K562 (cell line): ENCODE data around the gene SLC39A11. TPM values are rescaled to one million over a fixed set of nuclear protein-coding genes. Genes with fewer than 3 reads are reported as not detected.

Experiments
- ATAC-seq: fragments of 200-7000 bp; cut with Tn5 transposase; 3 replicates; pipeline ENCODE4 v1.9.1; 2020; ENCODE audit warnings: moderate library complexity
- BruUV-seq: library from RNA; stranded (reverse); fragments of 400-500 nt; replicated peaks from 2 replicates; lab custom pipeline; 2021; lab: Mats Ljungman, UMichigan
- CTCF ChIA-PET: fragments of 300-600 bp; formaldehyde crosslinking; extraction: SDS; loops from one replicate; lab custom pipeline; 2021; ENCODE audit warnings: low intra/inter-chr PET ratio; lab: Yijun Ruan, JAX
- POLR2A ChIA-PET: fragments of 300-600, 350-650 bp; sonication (Branson Sonifier 250); formaldehyde crosslinking; extraction: SDS; loops from one replicate; lab custom pipeline; 2021; ENCODE audit warnings: antibody characterized with exemption, inconsistent platforms; lab: Yijun Ruan, JAX
- DNase-seq, 4 experiments: peaks; one replicate each; pipeline versions ENCODE4 v3.0.0 to v3.0.0-alpha.2; 2011 to 2018; ENCODE audit warnings: low spot score in 3 of 4, mixed read lengths in 3 of 4; ENCODE audit errors: extremely low read depth in 1 of 4
- FAIRE-seq: peaks from 2 replicates; lab custom pipeline; 2011; peaks lifted over from hg19 to GRCh38; lab: Jason Lieb, UNC
- H2AFZ ChIP-seq: 2 replicates; pipeline ENCODE4 v1.6.0; 2011; ENCODE audit warnings: low read depth, low read length, control low read depth, inconsistent platforms
- H3K27ac ChIP-seq: fragments of 200-600 bp; 3 replicates; pipeline ENCODE4 v1.8.0; 2011; ENCODE audit warnings: low read depth, mild to moderate bottlenecking, control low read depth, inconsistent platforms, low read length, moderate library complexity, mixed read lengths; ENCODE audit errors: extremely low read depth
- H3K27me3 ChIP-seq, 2 experiments: fragments of 300-600 bp in 1 of 2; 2 replicates in 1 of 2; 3 replicates in 1 of 2; pipeline versions ENCODE4 v1.6.0 to v1.8.0; 2011; ENCODE audit warnings: inconsistent platforms in 2 of 2, low read length in 2 of 2, mild to moderate bottlenecking in 1 of 2, mixed read lengths in 1 of 2, moderate library complexity in 1 of 2; ENCODE audit not compliant: control insufficient read depth in 2 of 2, insufficient read depth in 2 of 2
- H3K36me3 ChIP-seq: fragments of 300-600 bp; 3 replicates; pipeline ENCODE4 v1.8.0; 2011; ENCODE audit warnings: mild to moderate bottlenecking, low read length, inconsistent platforms; ENCODE audit not compliant: control insufficient read depth, insufficient read depth
- H3K4me1 ChIP-seq, 2 experiments: fragments of 200-600 bp in 1 of 2; replicated peaks in 1 of 2; 2 replicates in 1 of 2; 3 replicates in 1 of 2; pipeline versions ENCODE4 v1.5.1 to v1.8.0; 2011; ENCODE audit warnings: inconsistent platforms in 2 of 2, low read length in 2 of 2, mild to moderate bottlenecking in 1 of 2, mixed read lengths in 1 of 2, moderate library complexity in 1 of 2; ENCODE audit not compliant: control insufficient read depth in 2 of 2, insufficient read depth in 2 of 2
- H3K4me2 ChIP-seq: 2 replicates; pipeline ENCODE4 v1.6.1; 2011; ENCODE audit warnings: low read length, control low read depth, inconsistent platforms, mixed read lengths; ENCODE audit not compliant: insufficient read depth
- H3K4me3 ChIP-seq: fragments of 200-600 bp; sonication (generic), shearing (Covaris generic); 2 replicates; pipeline ENCODE4 v1.5.1; 2016; ENCODE audit warnings: control low read depth, inconsistent platforms
- H3K79me2 ChIP-seq: fragments of 200-600 bp; 3 replicates; pipeline ENCODE4 v1.8.0; 2011; ENCODE audit warnings: low read length, inconsistent platforms; ENCODE audit not compliant: control insufficient read depth, insufficient read depth
- H3K9ac ChIP-seq, 2 experiments: 2 replicates each; pipeline versions ENCODE4 v1.6.0 to v1.6.1; 2011; ENCODE audit warnings: low read depth in 2 of 2, low read length in 2 of 2, control low read depth in 1 of 2, inconsistent platforms in 1 of 2, mild to moderate bottlenecking in 1 of 2, mixed read lengths in 1 of 2; ENCODE audit not compliant: insufficient read depth in 1 of 2
- H3K9me1 ChIP-seq: one replicate; pipeline ENCODE4 v1.6.0; 2011; ENCODE audit warnings: inconsistent platforms, mild to moderate bottlenecking, low read length, moderate library complexity; ENCODE audit not compliant: control insufficient read depth, insufficient read depth
- H3K9me3 ChIP-seq: replicated peaks from 2 replicates; pipeline ENCODE4 v1.5.1; 2011; ENCODE audit warnings: low read depth, low read length, inconsistent platforms; ENCODE audit not compliant: control insufficient read depth, insufficient read depth
- H4K20me1 ChIP-seq: replicated peaks from 2 replicates; pipeline ENCODE4 v1.6.1; 2011; ENCODE audit warnings: low read length, inconsistent platforms, mixed read lengths; ENCODE audit not compliant: control insufficient read depth, insufficient read depth
- BRD4 ChIP-seq: fragments of 200-600 bp; sonication (generic); IDR thresholded peaks from 2 replicates; pipeline ENCODE4 v1.6.1; 2017; ENCODE audit warnings: inconsistent platforms
- GABPB1 ChIP-seq: sonication (generic); formaldehyde crosslinking; IDR thresholded peaks from 2 replicates; pipeline ENCODE4 v1.8.0; 2022; ENCODE audit warnings: mild to moderate bottlenecking, missing genetic modification reagents
- HNRNPH1 ChIP-seq: fragments of 200-400 bp; formaldehyde crosslinking; optimal IDR thresholded peaks from 2 replicates; pipeline ENCODE3; 2017; ENCODE audit warnings: low read depth, mild to moderate bottlenecking, low read length, moderate library complexity
- MYC ChIP-seq, 2 experiments: fragments of 250-450 bp in 1 of 2; sonication (Bioruptor Pico) in 1 of 2; IDR thresholded peaks; 2 replicates each; pipeline versions ENCODE4 v1.5.1 to v1.6.1; 2012 to 2021; ENCODE audit warnings: low read depth in 2 of 2, borderline replicate concordance in 1 of 2, improper control_type of control experiment in 1 of 2, low read length in 1 of 2, mild to moderate bottlenecking in 1 of 2, moderate library complexity in 1 of 2
- NFIX ChIP-seq: fragments of 250-450 bp; sonication (Bioruptor Pico); IDR thresholded peaks from 2 replicates; pipeline ENCODE4 v1.4.0; 2020; ENCODE audit warnings: low read depth, mild to moderate bottlenecking, moderate library complexity
- SP2 ChIP-seq: IDR thresholded peaks from 2 replicates; pipeline ENCODE4 v1.6.1; 2011; ENCODE audit warnings: mild to moderate bottlenecking, low read depth, low read length, moderate library complexity; ENCODE audit not compliant: poor library complexity, severe bottlenecking; ENCODE audit errors: extremely low read depth
- STAG1 ChIP-seq: sonication (generic); formaldehyde crosslinking; IDR thresholded peaks from 2 replicates; pipeline ENCODE4 v1.5.0; 2020; ENCODE audit warnings: missing genetic modification reagents, borderline replicate concordance
- ZBTB17 ChIP-seq: fragments of 450-650 bp; formaldehyde crosslinking; IDR thresholded peaks from 2 replicates; pipeline ENCODE4 v1.4.0; 2020; ENCODE audit warnings: mild to moderate bottlenecking
- ZKSCAN3 ChIP-seq: fragments of 250-450 bp; sonication (Bioruptor Pico); IDR thresholded peaks from 2 replicates; pipeline ENCODE4 v1.4.0; 2020
- ZNF644 ChIP-seq: fragments of 200-800 bp; sonication (Bioruptor generic); IDR thresholded peaks from 2 replicates; pipeline ENCODE4 v1.6.1; 2016; ENCODE audit warnings: low read depth, missing genetic modification characterization, missing compliant biosample characterization
- WGBS: fragments of 100-300 bp; shearing (Covaris generic); methylation state at CpG from one replicate; pipeline ENCODE4 v1.1.6; 2016; ENCODE audit warnings: low coverage, mixed read lengths; ENCODE audit not compliant: insufficient coverage; ENCODE audit errors: missing lambda C conversion rate; 5-methylcytosine and 5-hydroxymethylcytosine counted together
- in situ Hi-C: fragments of 300-500 bp; cut with MboI; formaldehyde crosslinking; loops from 4 replicates; pipeline ENCODE4 v1.15.0; 2018; ENCODE audit warnings: inconsistent platforms, mixed read lengths
- intact Hi-C: fragments of 100-400 bp; cut with micrococcal nuclease; formaldehyde crosslinking; loops from 2 replicates; pipeline ENCODE4 v1.14.2; 2022
- polyA plus RNA-seq, 8 experiments: library from polyadenylated mRNA; depleted of rRNA in 4 of 8; stranded (reverse) in 5 of 8; unstranded in 3 of 8; fragments of >200 nt; fragmentation: Nextera tagmentation in 2 of 8; fragmentation: Illumina TruSeq in 1 of 8; extraction: Ambion mirVana in 2 of 8; extraction: Trizol in 1 of 8; gene quantifications; 2 replicates each; pipeline versions ENCODE4 v1.2.1 to v1.2.3, GENCODE V29; 2011 to 2014; ENCODE audit warnings: inconsistent platforms in 1 of 8, missing spikeins in 1 of 8
- total RNA-seq, 7 experiments: library from RNA; depleted of rRNA in 6 of 7; stranded (reverse); fragments of >200 nt in 6 of 7; fragmentation: Illumina TruSeq in 2 of 7; extraction: Trizol in 2 of 7; gene quantifications; 2 replicates each; pipeline versions ENCODE4 v1.2.1 to v1.2.3, GENCODE V29; 2011 to 2021; ENCODE audit warnings: low replicate concordance in 1 of 7
- TF ChIP-seq, protein P1 (sequence below), 2 experiments: fragments of 250-450 bp in 1 of 2; fragments of 450-650 bp in 1 of 2; sonication (Bioruptor Pico) in 1 of 2; IDR thresholded peaks; 2 replicates each; pipeline versions ENCODE4 v1.6.1 to v1.8.0; 2016 to 2021; ENCODE audit warnings: mild to moderate bottlenecking in 2 of 2, moderate library complexity in 2 of 2, missing compliant biosample characterization in 1 of 2, missing genetic modification characterization in 1 of 2
- TF ChIP-seq, protein P2 (sequence below): fragments of 250-450 bp; sonication (Bioruptor Pico); IDR thresholded peaks from 2 replicates; pipeline ENCODE4 v1.8.0; 2021; ENCODE audit warnings: moderate library complexity, mild to moderate bottlenecking, inconsistent platforms
- TF ChIP-seq, protein P3 (sequence below): sonication (generic); formaldehyde crosslinking; IDR thresholded peaks from 2 replicates; pipeline ENCODE4 v1.8.1; 2023; ENCODE audit warnings: mild to moderate bottlenecking, missing genetic modification reagents
- TF ChIP-seq, protein P4 (sequence below): sonication (generic); formaldehyde crosslinking; IDR thresholded peaks from 2 replicates; pipeline ENCODE4 v1.8.1; 2022; ENCODE audit warnings: missing genetic modification reagents

SLC39A11 gene
- total and polyA plus RNA-seq, 9 of the 15 experiments (the other 6 are each of a cell fraction or from before 2014, with no cell fraction given): 10.5 to 26.4 (median 13.4) TPM

DNA sequence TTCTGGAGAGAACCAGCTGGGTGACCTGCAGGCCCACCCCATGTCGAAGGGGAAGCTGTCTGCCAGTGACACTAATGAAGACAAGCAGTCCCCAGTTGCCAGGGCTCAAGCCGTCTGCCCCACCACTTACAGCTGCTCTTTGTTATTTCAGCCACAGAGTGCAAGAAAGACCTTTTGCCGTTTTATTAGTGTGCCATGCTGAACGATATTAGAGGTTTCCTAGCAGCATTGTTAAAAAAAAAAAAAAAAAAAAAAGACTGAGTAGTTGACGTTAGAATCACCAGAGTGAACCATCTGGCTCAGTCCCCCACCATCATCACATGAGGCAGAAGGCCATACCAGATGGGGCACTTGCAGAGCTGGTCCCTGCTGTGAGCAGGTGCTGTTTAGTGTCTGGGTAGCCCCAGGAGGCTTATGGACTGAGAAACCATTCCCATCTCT is 26.5 kb upstream of the SLC39A11 start (continued):
- TF ChIP-seq ZKSCAN3 (no peak), NFIX (CRISPR knock-in tag) (no peak)
- TF ChIP-seq, protein P1, sequence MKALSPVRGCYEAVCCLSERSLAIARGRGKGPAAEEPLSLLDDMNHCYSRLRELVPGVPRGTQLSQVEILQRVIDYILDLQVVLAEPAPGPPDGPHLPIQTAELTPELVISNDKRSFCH (CRISPR knock-in tag; IDR thresholded peaks at IDR 0.05): no peak
- TF ChIP-seq, protein P1 (tag; IDR thresholded peaks at IDR 0.05): no peak

DNA sequence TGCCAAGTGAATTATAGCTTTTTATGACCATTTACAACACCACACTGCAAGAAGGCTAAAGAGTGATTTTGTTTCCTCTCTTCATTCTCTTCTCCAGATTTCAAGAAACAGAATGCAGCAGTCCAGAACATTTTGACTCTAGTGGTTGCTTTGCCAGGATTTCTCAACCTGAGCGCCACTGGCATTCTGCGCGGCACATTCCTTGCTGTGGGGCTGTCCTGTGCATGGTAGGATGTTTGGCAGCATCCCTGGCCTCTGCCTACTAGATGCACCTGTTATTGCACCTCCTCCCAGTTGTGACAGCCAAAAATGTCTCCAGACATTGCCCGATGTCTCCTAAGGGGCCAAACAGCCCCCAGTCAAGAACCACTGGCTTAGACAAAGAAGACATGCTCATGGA is 25.7 kb upstream of the SLC39A11 start:
- Histone ChIP-seq H3K36me3 (no peaks in the 10 kb centered on the region), H3K4me1 (no peaks in the 10 kb centered on the region), H4K20me1 (no peaks in the 10 kb centered on the region), H3K4me3 (no peak overlapping the region), H3K9ac (no peak overlapping the region), H3K4me2 (no peak overlapping the region), H3K9me3 (no peaks in the 10 kb centered on the region), H3K27me3 (peaks cover 23 to 34% of the 10 kb centered on the region in 2 experiments; a peak in 4 of 5 replicates), H3K9me1 (no peaks in the 10 kb centered on the region), H2AFZ (no peak overlapping the region), H3K27ac (no peak overlapping the region), H3K79me2 (no peaks in the 10 kb centered on the region)
- 2% methylated on average over 4 of the region's 4 CpGs for WGBS
- FAIRE-seq (no peak), ATAC-seq (no peak), DNase-seq (no peak)
- ChIA-PET CTCF (no interaction called here), POLR2A (no interaction called here)
- intact Hi-C loops: no loop called here
- no TSS peak for BruUV-seq
- no peak for TF ChIP-seq MYC (IDR thresholded peaks at IDR 0.05; ENCODE audit: low read depth, low read length)
- no peak for TF ChIP-seq MYC (CRISPR knock-in tag; IDR thresholded peaks at IDR 0.05; ENCODE audit: borderline replicate concordance, low read depth)
- TF ChIP-seq ZNF644 (tag): no peak
- no peak for TF ChIP-seq ZBTB17 (CRISPR knock-in tag)
- TF ChIP-seq, protein P2, sequence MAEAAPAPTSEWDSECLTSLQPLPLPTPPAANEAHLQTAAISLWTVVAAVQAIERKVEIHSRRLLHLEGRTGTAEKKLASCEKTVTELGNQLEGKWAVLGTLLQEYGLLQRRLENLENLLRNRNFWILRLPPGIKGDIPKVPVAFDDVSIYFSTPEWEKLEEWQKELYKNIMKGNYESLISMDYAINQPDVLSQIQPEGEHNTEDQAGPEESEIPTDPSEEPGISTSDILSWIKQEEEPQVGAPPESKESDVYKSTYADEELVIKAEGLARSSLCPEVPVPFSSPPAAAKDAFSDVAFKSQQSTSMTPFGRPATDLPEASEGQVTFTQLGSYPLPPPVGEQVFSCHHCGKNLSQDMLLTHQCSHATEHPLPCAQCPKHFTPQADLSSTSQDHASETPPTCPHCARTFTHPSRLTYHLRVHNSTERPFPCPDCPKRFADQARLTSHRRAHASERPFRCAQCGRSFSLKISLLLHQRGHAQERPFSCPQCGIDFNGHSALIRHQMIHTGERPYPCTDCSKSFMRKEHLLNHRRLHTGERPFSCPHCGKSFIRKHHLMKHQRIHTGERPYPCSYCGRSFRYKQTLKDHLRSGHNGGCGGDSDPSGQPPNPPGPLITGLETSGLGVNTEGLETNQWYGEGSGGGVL: no peak
- no peak for TF ChIP-seq HNRNPH1
- TF ChIP-seq STAG1 (CRISPR knock-in tag): no peak
- TF ChIP-seq, protein P3, sequence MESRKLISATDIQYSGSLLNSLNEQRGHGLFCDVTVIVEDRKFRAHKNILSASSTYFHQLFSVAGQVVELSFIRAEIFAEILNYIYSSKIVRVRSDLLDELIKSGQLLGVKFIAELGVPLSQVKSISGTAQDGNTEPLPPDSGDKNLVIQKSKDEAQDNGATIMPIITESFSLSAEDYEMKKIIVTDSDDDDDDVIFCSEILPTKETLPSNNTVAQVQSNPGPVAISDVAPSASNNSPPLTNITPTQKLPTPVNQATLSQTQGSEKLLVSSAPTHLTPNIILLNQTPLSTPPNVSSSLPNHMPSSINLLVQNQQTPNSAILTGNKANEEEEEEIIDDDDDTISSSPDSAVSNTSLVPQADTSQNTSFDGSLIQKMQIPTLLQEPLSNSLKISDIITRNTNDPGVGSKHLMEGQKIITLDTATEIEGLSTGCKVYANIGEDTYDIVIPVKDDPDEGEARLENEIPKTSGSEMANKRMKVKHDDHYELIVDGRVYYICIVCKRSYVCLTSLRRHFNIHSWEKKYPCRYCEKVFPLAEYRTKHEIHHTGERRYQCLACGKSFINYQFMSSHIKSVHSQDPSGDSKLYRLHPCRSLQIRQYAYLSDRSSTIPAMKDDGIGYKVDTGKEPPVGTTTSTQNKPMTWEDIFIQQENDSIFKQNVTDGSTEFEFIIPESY (CRISPR knock-in tag): no peak
- TF ChIP-seq GABPB1 (CRISPR knock-in tag): no peak
- TF ChIP-seq SP2: no peak
- no peak for TF ChIP-seq BRD4
- TF ChIP-seq, protein P4, sequence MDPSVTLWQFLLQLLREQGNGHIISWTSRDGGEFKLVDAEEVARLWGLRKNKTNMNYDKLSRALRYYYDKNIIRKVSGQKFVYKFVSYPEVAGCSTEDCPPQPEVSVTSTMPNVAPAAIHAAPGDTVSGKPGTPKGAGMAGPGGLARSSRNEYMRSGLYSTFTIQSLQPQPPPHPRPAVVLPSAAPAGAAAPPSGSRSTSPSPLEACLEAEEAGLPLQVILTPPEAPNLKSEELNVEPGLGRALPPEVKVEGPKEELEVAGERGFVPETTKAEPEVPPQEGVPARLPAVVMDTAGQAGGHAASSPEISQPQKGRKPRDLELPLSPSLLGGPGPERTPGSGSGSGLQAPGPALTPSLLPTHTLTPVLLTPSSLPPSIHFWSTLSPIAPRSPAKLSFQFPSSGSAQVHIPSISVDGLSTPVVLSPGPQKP (CRISPR knock-in tag): no peak
- in situ Hi-C loops: no loop called here
